ENCODE results near the gene GDF10.

Gene GDF10

DNA sequence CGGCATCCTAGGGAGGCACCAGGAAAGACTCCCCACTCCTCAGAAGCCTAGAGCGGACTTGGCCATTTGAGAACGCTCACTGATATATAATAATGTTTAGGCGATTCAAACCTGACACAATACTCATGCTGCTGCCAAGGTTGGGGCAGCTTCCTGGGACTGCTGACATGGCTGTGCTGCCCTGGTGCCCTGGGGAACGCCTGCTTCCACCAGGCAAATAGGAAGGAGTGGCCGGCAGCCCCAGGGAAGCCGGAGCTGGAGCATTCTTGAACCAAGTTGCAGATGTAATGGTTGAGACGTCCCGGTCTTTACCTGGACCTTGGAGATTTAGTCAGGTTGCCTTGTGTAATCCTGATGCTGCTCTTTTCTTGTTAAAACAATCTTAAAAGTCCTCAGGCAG is 8.8 kb downstream of the GDF10 start:
- no peak overlapping the region for H3K4me3 ChIP-seq (ENCODE audit: low read depth, low read length)
- in situ Hi-C loops (cut with HindIII; ENCODE audit: low sequenced_read_pairs): no loop called here
- TF ChIP-seq, protein P1, sequence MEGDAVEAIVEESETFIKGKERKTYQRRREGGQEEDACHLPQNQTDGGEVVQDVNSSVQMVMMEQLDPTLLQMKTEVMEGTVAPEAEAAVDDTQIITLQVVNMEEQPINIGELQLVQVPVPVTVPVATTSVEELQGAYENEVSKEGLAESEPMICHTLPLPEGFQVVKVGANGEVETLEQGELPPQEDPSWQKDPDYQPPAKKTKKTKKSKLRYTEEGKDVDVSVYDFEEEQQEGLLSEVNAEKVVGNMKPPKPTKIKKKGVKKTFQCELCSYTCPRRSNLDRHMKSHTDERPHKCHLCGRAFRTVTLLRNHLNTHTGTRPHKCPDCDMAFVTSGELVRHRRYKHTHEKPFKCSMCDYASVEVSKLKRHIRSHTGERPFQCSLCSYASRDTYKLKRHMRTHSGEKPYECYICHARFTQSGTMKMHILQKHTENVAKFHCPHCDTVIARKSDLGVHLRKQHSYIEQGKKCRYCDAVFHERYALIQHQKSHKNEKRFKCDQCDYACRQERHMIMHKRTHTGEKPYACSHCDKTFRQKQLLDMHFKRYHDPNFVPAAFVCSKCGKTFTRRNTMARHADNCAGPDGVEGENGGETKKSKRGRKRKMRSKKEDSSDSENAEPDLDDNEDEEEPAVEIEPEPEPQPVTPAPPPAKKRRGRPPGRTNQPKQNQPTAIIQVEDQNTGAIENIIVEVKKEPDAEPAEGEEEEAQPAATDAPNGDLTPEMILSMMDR (IDR thresholded peaks at IDR 0.05; ENCODE audit: low read depth, low read length, missing control alignments): no peak
- no peak for DNase-seq (ENCODE audit: low read depth)

DNA sequence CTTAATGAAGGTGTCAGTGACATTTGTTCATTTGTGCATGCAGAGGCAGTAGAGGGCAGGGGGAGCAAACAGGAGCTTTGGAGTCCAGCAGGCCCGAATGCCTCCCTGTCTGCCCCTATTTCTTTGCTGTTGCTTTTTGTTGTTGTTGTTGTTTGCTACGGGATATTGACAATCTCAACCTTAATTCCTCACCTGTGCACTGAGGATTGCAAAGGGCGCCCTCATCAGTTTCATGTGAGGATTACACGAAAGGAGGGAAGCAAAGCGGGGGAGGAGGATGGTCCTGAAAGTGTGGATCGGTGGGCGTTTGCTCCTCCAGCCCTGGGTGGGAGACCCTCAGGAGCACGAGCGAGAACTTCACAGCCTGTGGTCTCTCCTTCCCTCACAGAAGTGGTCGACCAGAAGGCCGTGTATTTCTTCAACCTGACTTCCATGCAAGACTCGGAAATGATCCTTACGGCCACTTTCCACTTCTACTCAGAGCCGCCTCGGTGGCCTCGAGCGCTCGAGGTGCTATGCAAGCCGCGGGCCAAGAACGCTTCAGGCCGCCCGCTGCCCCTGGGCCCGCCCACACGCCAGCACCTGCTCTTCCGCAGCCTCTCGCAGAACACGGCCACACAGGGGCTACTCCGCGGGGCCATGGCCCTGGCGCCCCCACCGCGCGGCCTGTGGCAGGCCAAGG is 9.6 kb downstream of the GDF10 start:
- TF ChIP-seq, protein P1 (IDR thresholded peaks at IDR 0.05; ENCODE audit: low read depth, low read length, missing control alignments): peak; percentile 55
- in situ Hi-C loops (cut with HindIII; ENCODE audit: low sequenced_read_pairs): no loop called here
- no peak for DNase-seq (ENCODE audit: low read depth)
- no peak overlapping the region for H3K4me3 ChIP-seq (ENCODE audit: low read depth, low read length)

DNA sequence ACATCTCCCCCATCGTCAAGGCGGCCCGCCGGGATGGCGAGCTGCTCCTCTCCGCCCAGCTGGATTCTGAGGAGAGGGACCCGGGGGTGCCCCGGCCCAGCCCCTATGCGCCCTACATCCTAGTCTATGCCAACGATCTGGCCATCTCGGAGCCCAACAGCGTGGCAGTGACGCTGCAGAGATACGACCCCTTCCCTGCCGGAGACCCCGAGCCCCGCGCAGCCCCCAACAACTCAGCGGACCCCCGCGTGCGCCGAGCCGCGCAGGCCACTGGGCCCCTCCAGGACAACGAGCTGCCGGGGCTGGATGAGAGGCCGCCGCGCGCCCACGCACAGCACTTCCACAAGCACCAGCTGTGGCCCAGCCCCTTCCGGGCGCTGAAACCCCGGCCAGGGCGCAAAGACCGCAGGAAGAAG is 10.1 kb downstream of the GDF10 start:
- in situ Hi-C loops (cut with HindIII; ENCODE audit: low sequenced_read_pairs): no loop called here
- TF ChIP-seq, protein P1 (IDR thresholded peaks at IDR 0.05; ENCODE audit: low read depth, low read length, missing control alignments): no peak

DNA sequence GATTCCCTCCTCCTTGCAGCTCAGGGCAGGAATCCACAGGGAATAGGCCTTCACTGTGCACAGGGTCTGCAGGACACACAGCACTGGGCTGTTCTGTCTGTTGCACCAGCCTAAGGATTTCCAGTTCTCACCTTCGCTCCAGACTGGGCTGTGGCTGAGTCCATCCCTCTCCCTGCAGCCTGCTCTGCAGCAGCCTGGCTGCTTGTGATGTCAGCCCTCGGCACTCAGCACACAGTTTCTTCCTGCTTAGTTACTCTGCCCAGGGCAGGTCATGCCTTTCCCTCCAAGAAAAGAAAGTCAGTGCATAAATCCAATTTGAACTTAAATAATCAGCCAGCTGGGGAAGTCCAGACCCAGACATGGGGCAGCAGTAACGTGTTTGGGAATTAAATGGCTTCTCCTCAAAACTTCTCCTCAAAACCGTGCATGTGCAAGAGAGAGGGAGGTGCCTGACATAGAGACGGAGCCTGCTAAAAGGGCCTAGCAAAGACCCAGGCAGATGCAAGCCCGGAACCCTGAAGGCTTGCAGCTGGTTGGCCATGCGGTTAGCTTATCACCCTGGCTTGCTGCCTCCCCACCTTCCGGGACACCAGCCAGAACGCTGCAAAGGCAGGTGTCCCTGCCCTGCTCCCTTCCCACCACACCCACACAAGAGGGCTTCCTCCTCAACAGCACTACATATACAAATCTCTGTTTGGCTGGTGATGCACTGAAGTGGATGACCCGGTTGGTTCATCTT is 11.4 kb downstream of the GDF10 start:
- H3K4me3 ChIP-seq (ENCODE audit: low read depth, low read length): no peak overlapping the region
- TF ChIP-seq, protein P1 (IDR thresholded peaks at IDR 0.05; ENCODE audit: low read depth, low read length, missing control alignments): no peak
- in situ Hi-C loops (cut with HindIII; ENCODE audit: low sequenced_read_pairs): no loop called here
- no peak for DNase-seq (ENCODE audit: low read depth)

More for the DNA sequence above, 10.1 kb downstream of the GDF10 start:
- DNase-seq (ENCODE audit: low read depth): no peak
- H3K4me3 ChIP-seq (ENCODE audit: low read depth, low read length): no peak overlapping the region

DNA sequence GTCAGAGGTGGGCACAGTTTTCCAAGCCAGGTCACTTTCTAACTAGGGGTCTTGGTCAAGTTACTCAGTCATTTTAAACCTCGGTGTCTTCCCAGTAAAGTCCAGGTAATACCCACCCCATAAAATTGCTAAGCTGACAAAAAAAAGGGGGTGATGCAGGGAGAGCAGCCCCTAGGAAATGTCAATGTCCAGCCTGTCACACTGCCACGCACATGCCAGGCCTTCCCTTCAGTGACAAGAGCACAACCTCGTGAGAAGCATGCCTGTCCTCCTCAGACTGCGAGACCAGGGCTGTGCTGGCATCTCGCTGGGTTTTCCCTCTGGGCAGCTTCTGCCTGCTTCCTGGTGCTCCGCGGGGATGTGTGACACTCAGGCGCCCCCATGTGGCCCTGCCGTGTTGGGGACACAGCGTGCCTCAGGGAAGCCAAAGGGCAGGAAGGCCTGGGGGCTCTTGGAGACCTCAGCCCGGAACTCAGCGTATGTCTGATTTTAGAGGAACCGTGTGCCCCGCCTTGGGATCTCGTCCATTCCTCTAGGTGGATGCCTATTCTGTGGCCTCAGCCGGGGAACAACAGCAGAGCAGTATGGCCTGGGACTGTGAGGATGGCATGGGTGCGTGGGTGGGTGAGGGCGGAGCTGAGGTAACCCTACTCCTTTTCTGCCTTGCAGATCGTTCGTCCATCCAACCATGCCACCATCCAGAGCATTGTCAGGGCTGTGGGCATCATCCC is 12.1 kb downstream of the GDF10 start:
- H3K4me3 ChIP-seq (ENCODE audit: low read depth, low read length): no peak overlapping the region
- TF ChIP-seq, protein P1 (IDR thresholded peaks at IDR 0.05; ENCODE audit: low read depth, low read length, missing control alignments): peak; percentile 92
- in situ Hi-C loops (cut with HindIII; ENCODE audit: low sequenced_read_pairs): no loop called here

DNA sequence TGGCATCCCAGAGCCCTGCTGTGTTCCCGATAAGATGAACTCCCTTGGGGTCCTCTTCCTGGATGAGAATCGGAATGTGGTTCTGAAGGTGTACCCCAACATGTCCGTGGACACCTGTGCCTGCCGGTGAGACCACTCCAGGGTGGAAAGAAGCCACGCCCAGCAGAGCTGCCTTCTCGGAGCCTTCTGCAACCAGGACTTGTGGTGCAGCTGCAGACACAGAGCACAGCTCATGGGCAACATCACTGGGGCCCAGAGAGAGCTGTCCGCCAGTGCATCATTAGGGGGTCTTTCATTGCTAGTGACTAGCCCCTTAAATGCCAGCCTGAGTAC is 12.6 kb downstream of the GDF10 start:
- in situ Hi-C loops (cut with HindIII; ENCODE audit: low sequenced_read_pairs): no loop called here
- H3K4me3 ChIP-seq (ENCODE audit: low read depth, low read length): no peak overlapping the region
- DNase-seq (ENCODE audit: low read depth): no peak
- TF ChIP-seq, protein P1 (IDR thresholded peaks at IDR 0.05; ENCODE audit: low read depth, low read length, missing control alignments): no peak

More for the DNA sequence above, 12.1 kb downstream of the GDF10 start:
- peak; percentile 29 for DNase-seq (ENCODE audit: low read depth)
